GM12865 (cell line): ENCODE results near the gene GSDME.
"Not testable (repeated sequence)": the region's sequence is repeated elsewhere in the genome, so short reads cannot be mapped to it uniquely, and the experiment has no call there.

Source experiments
- DNase-seq: peaks from one replicate; pipeline ENCODE4 v3.0.0; 2010; ENCODE audit warnings: low read depth
- H3K4me3 ChIP-seq: 2 replicates; pipeline ENCODE4 v1.5.1; 2011; ENCODE audit warnings: mild to moderate bottlenecking, low read depth, low read length, control low read depth
- TF ChIP-seq, protein P1 (sequence below): IDR thresholded peaks from 2 replicates; pipeline ENCODE4 v1.5.1; 2011; ENCODE audit warnings: low read length, control low read depth, low read depth, inconsistent platforms; ENCODE audit not compliant: insufficient read depth; ENCODE audit errors: missing control alignments

The GSDME gene

GRCh38 chr7:24797270-24797669 lies 40.0 kb upstream of the GSDME start:
- DNase-seq = no peak
- TF ChIP-seq, protein P1, sequence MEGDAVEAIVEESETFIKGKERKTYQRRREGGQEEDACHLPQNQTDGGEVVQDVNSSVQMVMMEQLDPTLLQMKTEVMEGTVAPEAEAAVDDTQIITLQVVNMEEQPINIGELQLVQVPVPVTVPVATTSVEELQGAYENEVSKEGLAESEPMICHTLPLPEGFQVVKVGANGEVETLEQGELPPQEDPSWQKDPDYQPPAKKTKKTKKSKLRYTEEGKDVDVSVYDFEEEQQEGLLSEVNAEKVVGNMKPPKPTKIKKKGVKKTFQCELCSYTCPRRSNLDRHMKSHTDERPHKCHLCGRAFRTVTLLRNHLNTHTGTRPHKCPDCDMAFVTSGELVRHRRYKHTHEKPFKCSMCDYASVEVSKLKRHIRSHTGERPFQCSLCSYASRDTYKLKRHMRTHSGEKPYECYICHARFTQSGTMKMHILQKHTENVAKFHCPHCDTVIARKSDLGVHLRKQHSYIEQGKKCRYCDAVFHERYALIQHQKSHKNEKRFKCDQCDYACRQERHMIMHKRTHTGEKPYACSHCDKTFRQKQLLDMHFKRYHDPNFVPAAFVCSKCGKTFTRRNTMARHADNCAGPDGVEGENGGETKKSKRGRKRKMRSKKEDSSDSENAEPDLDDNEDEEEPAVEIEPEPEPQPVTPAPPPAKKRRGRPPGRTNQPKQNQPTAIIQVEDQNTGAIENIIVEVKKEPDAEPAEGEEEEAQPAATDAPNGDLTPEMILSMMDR = no peak
- H3K4me3 ChIP-seq = no peak overlapping the region

- no peak for DNase-seq
- TF ChIP-seq, protein P1 = no peak
These were observed 38.1 kb upstream of the GSDME start for GRCh38 chr7:24795407-24795767.

GRCh38 chr7:24794751-24795406 lies 37.6 kb upstream of the GSDME start:
- not testable (repeated sequence) for DNase-seq, H3K4me3 ChIP-seq

More at GRCh38 chr7:24795407-24795767, 38.1 kb upstream of the GSDME start:
- H3K4me3 ChIP-seq = no peak overlapping the region

DNA sequence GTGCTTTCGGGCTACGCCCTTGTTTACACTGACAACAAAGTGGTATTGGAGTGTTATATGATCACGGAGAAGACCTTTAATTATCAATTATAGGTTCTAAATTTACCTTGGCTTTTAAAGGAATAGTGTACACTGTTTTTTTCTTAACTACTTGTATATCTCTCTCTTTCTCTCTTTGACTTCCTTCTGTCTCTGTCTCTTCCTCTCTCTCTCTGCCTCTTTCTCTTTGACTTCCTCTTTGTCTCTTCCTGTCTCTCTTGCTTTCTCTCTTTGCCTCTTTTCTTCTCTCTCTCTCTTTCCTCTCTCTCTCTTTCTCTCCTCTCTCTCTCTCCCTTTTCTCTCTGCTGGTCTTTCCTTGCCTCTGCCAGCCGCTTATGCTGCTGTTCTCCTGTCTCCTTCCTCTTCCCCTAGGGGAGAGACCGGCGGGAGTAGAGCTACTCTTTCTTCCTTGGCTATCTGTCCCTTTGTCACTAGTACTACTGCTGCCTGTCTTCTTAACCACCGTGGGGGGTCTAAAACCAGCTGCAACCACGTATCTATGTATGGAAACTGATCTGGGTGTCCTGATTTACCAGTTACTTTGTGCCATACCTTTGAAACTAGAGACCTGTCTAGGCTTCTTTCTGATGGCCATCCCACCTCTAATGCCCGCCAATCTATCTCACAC lies 36.9 kb upstream of the GSDME start:
- no peak for DNase-seq
- TF ChIP-seq, protein P1 = no peak
- H3K4me3 ChIP-seq = no peak overlapping the region

- no peak overlapping the region for H3K4me3 ChIP-seq
- TF ChIP-seq, protein P1 = no peak
- DNase-seq = no peak
These were observed 31.8 kb upstream of the GSDME start for GRCh38 chr7:24788961-24789576.

GRCh38 chr7:24788075-24788474 lies 30.8 kb upstream of the GSDME start:
- no peak overlapping the region for H3K4me3 ChIP-seq
- TF ChIP-seq, protein P1 = peak; percentile 37
- no peak for DNase-seq

DNA sequence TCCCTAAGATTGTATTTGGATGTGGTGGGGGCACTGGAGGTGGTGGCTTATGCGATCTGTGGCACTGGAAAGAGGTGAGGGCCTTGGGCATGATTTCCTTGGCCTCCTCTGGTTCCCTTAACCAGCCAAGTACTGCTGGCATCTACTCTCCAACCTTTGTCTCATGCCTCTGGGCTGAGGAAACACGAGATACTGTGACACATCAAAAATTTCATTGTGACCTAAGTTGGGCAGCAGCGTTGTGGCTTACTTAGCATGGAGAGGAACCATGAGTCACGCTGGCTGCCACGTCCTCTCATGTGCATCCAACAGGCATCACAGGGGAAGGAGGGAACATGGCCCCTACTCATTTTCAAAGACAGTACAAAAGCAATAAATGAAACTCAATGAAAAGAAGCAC lies 29.7 kb upstream of the GSDME start:
- peak; percentile 27 for DNase-seq
- no peak overlapping the region for H3K4me3 ChIP-seq
- TF ChIP-seq, protein P1 = no peak
